Type B pancreatic cell (in vitro differentiated cells): ENCODE data around the gene FRMD4A. TPM values are rescaled to one million over a fixed set of nuclear protein-coding genes. Genes with fewer than 3 reads are reported as not detected.

ENCODE experiments used
- DNase-seq: peaks from one replicate; pipeline ENCODE4 v3.0.0; 2021; ENCODE audit warnings: mixed read lengths; ENCODE audit not compliant: unreplicated experiment; ENCODE audit errors: extremely low spot score
- H3K27ac Mint-ChIP-seq: 2 replicates; pipeline ENCODE4 v1.8.0; 2021; ENCODE audit warnings: mild to moderate bottlenecking, mixed read lengths
- H3K27me3 Mint-ChIP-seq: 2 replicates; pipeline ENCODE4 v1.8.0; 2021; ENCODE audit warnings: mixed read lengths
- H3K36me3 Mint-ChIP-seq: 2 replicates; pipeline ENCODE4 v1.8.0; 2021; ENCODE audit warnings: mixed read lengths
- H3K4me1 Mint-ChIP-seq: one replicate; pipeline ENCODE4 v1.8.0; 2021; ENCODE audit warnings: mixed read lengths; ENCODE audit not compliant: unreplicated experiment
- H3K4me3 Mint-ChIP-seq: 2 replicates; pipeline ENCODE4 v1.8.0; 2021; ENCODE audit warnings: mild to moderate bottlenecking, mixed read lengths
- H3K9me3 Mint-ChIP-seq: 2 replicates; pipeline ENCODE4 v1.8.0; 2021; ENCODE audit warnings: mixed read lengths
- CTCF ChIP-seq: fragments of 200-600 bp; sonication (generic); conservative IDR thresholded peaks from 2 replicates; pipeline ENCODE4 v1.5.0; 2021; ENCODE audit warnings: antibody characterized with exemption, mild to moderate bottlenecking
- total RNA-seq: library from RNA; stranded (reverse); gene quantifications from 2 replicates; pipeline ENCODE4 v1.2.1, GENCODE V29; 2021; ENCODE audit warnings: low replicate concordance

The FRMD4A gene
- total RNA-seq, 1 donor from 2014 or later = 88.9 TPM

GRCh38 chr10:13801156-13801906 lies 529.4 kb downstream of the FRMD4A start:
- no peak for TF ChIP-seq CTCF
- Mint-ChIP-seq H3K27me3 (no peaks in the 10 kb centered on the region), H3K9me3 (peaks cover 5% of the 10 kb centered on the region), H3K4me1 (peaks cover 25% of the 10 kb centered on the region), H3K27ac (no peak overlapping the region), H3K36me3 (peaks cover 5% of the 10 kb centered on the region), H3K4me3 (no peak overlapping the region)
- DNase-seq = no peak

- Mint-ChIP-seq H3K27me3 (no peaks in the 10 kb centered on the region), H3K36me3 (peaks cover 16% of the 10 kb centered on the region), H3K27ac (no peak overlapping the region), H3K9me3 (peaks cover 4% of the 10 kb centered on the region), H3K4me1 (peaks cover 14% of the 10 kb centered on the region), H3K4me3 (no peak overlapping the region)
- TF ChIP-seq CTCF = no peak
- no peak for DNase-seq
These were observed 533.6 kb downstream of the FRMD4A start for GRCh38 chr10:13797164-13797563.

GRCh38 chr10:13795653-13796555 lies 534.8 kb downstream of the FRMD4A start:
- Mint-ChIP-seq H3K4me1 (peaks cover 5% of the 10 kb centered on the region), H3K27ac (no peak overlapping the region), H3K27me3 (no peaks in the 10 kb centered on the region), H3K4me3 (no peak overlapping the region), H3K9me3 (no peaks in the 10 kb centered on the region), H3K36me3 (peaks cover 12% of the 10 kb centered on the region)
- DNase-seq = no peak
- TF ChIP-seq CTCF = no peak

- H3K4me1 Mint-ChIP-seq = peaks cover 5% of the 10 kb centered on the region
These were observed 535.6 kb downstream of the FRMD4A start for GRCh38 chr10:13794992-13795612.

More at GRCh38 chr10:13794992-13795612, 535.6 kb downstream of the FRMD4A start:
- Mint-ChIP-seq H3K36me3 (peaks cover 12% of the 10 kb centered on the region), H3K27me3 (no peaks in the 10 kb centered on the region), H3K4me3 (no peak overlapping the region), H3K9me3 (no peaks in the 10 kb centered on the region), H3K27ac (no peak overlapping the region)
- no peak for TF ChIP-seq CTCF
- DNase-seq = no peak
